Measurements from ENCODE around the gene GBP3.
"Not testable (repeated sequence)": the region's sequence is repeated elsewhere in the genome, so short reads cannot be mapped to it uniquely, and the experiment has no call there.

GBP3 gene, protein sequence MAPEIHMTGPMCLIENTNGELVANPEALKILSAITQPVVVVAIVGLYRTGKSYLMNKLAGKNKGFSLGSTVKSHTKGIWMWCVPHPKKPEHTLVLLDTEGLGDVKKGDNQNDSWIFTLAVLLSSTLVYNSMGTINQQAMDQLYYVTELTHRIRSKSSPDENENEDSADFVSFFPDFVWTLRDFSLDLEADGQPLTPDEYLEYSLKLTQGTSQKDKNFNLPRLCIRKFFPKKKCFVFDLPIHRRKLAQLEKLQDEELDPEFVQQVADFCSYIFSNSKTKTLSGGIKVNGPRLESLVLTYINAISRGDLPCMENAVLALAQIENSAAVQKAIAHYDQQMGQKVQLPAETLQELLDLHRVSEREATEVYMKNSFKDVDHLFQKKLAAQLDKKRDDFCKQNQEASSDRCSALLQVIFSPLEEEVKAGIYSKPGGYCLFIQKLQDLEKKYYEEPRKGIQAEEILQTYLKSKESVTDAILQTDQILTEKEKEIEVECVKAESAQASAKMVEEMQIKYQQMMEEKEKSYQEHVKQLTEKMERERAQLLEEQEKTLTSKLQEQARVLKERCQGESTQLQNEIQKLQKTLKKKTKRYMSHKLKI

GRCh38 chr1:89022167-89022959 is at the start of gene GBP3:
Gene GBP3 (minus strand): TSS chr1:89022866. CDS start chr1:89020721, 2,145 bp downstream.
- DNase-seq = no peak

DNA sequence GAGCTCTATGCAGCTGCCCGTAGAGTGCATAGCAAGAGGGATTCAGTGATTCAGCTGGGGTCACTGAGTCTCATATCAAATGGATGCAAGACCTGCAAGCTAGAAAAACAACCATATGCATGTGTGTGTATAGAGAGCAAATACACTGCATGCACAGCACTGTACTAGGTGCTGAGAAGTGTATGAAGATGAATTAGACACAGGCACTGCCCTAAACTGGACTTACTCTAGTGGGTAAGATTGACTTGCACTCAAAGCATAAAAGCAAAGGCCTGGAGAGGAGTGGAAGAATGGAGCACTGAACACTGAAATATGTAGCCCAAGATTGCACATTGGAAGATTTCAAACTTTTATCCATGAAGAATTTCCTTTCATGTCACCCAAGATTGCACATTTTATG is 47.8 kb upstream of the GBP3 start:
- no peak for DNase-seq

- DNase-seq = no peak
Measured at GRCh38 chr1:89069951-89070350, 47.3 kb upstream of the GBP3 start.

GRCh38 chr1:89068291-89068690 is 45.6 kb upstream of the GBP3 start:
- no peak for DNase-seq

DNA sequence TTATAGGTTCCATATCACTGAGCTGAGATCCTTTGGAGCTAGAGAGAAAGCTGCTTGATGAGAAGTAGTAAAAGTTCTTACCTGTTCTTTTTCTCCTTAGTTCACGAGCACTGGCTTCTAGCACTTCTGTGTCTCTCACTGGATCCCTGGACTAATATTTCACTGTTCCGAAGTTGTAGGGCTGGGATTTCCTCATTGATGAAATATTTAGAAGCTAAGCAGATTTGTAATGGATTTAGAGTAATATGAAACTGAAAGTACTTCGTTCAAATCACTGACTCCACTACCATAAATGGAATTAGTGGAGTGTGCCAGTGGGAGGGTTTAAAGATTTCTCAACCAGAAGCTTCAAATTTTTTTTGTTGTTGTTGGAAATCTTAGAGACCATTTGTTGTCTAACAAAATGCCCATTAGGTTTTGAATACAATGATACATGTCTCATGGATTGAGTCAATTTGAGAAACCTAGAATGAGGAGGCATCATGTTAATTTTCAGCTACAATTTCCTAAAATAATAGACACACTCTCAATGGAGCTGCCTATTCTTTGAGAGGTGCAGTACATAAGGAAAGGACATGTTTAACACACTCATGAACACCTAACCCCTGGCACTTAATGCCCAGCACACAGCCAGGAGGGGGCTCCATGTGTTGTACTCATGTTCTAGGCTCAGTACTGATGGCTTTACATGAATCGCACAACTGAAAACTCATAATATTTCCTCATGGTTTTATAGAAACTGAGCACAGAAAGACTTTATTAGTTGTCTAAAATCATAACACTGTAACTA is 42.6 kb upstream of the GBP3 start, which contains the start of gene GBP1:
TSS of gene GBP1 (minus strand) at position 130 of the 790 bp plus-strand sequence. CDS start 1,974 bp downstream, outside the sequence.
- DNase-seq = no peak

GRCh38 chr1:89064632-89065031 is 42.0 kb upstream of the GBP3 start:
- DNase-seq = no peak

- no peak for DNase-seq
Measured at GRCh38 chr1:89063094-89063493, 40.4 kb upstream of the GBP3 start.

GRCh38 chr1:89060091-89060490 is 37.4 kb upstream of the GBP3 start:
- DNase-seq = no peak

DNA sequence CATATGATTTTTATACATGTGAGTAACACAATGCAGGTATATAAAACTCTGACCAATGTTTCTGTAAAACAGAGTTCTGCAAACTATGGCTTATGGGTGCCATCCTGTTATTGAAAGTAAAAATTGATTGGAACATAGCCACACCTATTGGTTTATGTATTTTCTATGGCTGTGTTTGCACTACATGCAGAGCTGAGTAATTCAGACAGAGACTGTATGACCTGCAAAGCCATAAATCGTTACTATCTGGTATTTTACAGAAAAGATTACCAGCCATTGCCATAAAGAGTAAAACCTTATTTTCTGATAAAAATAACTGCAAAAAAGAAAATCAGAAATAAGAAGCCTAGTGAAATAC is 29.3 kb upstream of the GBP3 start:
- DNase-seq = no peak

- no peak for DNase-seq
Measured at GRCh38 chr1:89051300-89051954, 28.8 kb upstream of the GBP3 start.

GRCh38 chr1:89050649-89051033 is 28.0 kb upstream of the GBP3 start:
- DNase-seq = no peak

- not testable (repeated sequence) for DNase-seq
Measured at GRCh38 chr1:89049901-89050648, 27.4 kb upstream of the GBP3 start.

GRCh38 chr1:89049187-89049586 is 26.5 kb upstream of the GBP3 start:
- DNase-seq = not testable (repeated sequence)

DNA sequence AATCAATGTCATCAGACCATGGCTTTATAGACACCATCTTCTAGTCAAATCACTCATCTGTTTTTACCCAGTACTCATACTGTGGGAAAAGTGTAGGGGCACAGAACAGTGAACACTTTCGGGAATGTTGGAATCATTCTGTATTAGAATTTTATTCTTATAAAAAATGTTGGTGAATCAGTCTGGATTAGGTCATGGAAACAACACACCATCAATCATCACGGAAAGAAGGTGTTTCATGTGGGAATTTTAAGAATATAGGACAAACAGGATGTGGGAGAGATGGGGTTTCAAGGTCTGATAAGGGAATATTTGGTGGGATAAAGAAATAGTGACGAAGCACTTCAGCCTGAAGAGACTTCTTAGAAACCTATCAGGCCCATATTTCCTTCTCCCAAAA is 25.1 kb upstream of the GBP3 start:
- no peak for DNase-seq

GRCh38 chr1:89046318-89047183 is 23.9 kb upstream of the GBP3 start:
- DNase-seq = not testable (repeated sequence)

DNA sequence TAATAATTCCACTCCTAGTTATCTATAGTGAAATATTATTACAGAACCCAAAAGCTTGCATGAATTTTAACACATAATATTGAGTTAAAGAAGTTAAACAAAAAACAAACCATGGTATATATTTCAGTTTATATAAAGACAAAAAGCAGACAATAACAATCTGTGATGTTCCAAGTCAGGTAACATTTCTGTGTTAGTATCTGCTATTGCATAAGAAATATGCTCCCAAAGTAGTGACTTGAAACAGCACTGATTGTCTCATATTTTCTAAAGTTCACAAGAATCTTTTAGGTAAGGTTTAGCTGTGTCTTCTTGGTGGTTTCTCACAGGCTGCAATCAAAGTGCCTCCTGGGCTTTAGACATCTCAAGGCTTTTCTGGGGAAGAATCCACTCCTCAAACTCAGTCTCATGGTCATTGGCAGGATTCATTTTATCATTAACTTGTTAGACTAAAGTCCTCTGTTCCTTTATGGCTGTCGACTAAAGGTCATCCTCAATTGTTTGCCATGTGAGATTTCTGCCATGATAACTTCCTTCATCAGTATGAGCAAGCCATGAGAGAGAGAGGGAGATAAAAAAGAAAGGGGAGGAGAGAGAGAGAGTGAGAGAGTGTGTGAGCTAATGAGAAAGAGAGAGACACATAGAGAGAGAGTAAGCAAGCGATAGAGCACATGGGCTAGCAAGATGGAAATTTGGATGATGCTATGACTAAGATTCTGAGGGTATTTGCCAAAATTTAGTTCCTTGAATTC is 22.5 kb upstream of the GBP3 start:
- no peak for DNase-seq

GRCh38 chr1:89043940-89044339 is 21.3 kb upstream of the GBP3 start:
- DNase-seq = no peak

DNA sequence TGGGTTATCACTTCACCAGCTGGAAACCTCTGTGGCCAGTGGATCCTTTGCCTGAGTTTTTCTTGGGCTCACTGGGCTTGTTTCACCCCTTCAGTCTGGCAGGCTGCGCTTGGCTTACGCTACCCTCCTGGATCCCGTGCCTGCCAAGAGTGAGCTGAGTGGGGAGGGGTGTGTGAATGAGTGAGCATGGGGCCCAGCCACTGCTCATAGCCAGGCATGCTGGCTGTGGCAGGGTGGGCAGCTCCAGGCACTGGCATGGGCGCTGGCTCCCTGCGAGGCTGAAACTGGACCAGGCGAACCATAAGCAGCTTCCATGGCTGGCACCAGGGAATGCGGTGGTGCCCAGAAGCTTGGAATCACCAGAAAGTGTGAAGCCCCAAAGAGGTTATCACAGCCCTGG is 19.8 kb upstream of the GBP3 start:
- DNase-seq = no peak

GRCh38 chr1:89041721-89042120 is 19.1 kb upstream of the GBP3 start:
- no peak for DNase-seq

GRCh38 chr1:89041119-89041641 is 18.5 kb upstream of the GBP3 start:
- DNase-seq = no peak

Measured in NCI-H1694 treated with DMSO at 0.1 percent for 48 hours (cell line).